NCI-H1436 treated with DMSO at 0.1 percent for 48 hours (cell line): ENCODE data around the gene SUMF1.
"Not testable (repeated sequence)": the region's sequence is repeated elsewhere in the genome, so short reads cannot be mapped to it uniquely, and the experiment has no call there.

ENCODE experiments used
- DNase-seq: peaks from one replicate; lab custom pipeline; 2025; lab: John Stamatoyannopoulos, UW

SUMF1 gene

GRCh38 chr3:4335840-4336562 lies 131.1 kb downstream of the SUMF1 start:
- DNase-seq, result no peak

GRCh38 chr3:4334548-4334947 lies 132.5 kb downstream of the SUMF1 start:
- no peak for DNase-seq

- DNase-seq, result no peak
Observed at GRCh38 chr3:4332991-4333390, 134.1 kb downstream of the SUMF1 start.

GRCh38 chr3:4332574-4332973 lies 134.5 kb downstream of the SUMF1 start:
- DNase-seq, result no peak

- DNase-seq, result no peak
Observed at GRCh38 chr3:4332111-4332510, 135.0 kb downstream of the SUMF1 start.

GRCh38 chr3:4329806-4330205 lies 137.3 kb downstream of the SUMF1 start:
- not testable (repeated sequence) for DNase-seq

- no peak for DNase-seq
Observed at GRCh38 chr3:4326868-4327267, 140.2 kb downstream of the SUMF1 start.

GRCh38 chr3:4323246-4324027 lies 143.6 kb downstream of the SUMF1 start:
- no peak for DNase-seq

- no peak for DNase-seq
Observed at GRCh38 chr3:4322635-4323034, 144.4 kb downstream of the SUMF1 start.

GRCh38 chr3:4321732-4322131 lies 145.3 kb downstream of the SUMF1 start:
- no peak for DNase-seq

GRCh38 chr3:4320096-4320911 lies 146.8 kb downstream of the SUMF1 start:
- no peak for DNase-seq

- DNase-seq, result no peak
Observed at GRCh38 chr3:4314688-4315087, 152.4 kb downstream of the SUMF1 start.

- no peak for DNase-seq
Observed at GRCh38 chr3:4313606-4314293, 153.3 kb downstream of the SUMF1 start.

GRCh38 chr3:4311496-4311895 lies 155.6 kb downstream of the SUMF1 start:
- no peak for DNase-seq
